HG03064 (cell line): ENCODE data around the gene DNAJB7.
"Not testable (repeated sequence)": the region's sequence is repeated elsewhere in the genome, so short reads cannot be mapped to it uniquely, and the experiment has no call there.

Experiments
- ATAC-seq: cut with Tn5 transposase; IDR thresholded peaks from one replicate; pipeline ENCODE4 v1.9.1; 2021; ENCODE audit warnings: low read depth; ENCODE audit not compliant: unreplicated experiment

Gene DNAJB7

DNA sequence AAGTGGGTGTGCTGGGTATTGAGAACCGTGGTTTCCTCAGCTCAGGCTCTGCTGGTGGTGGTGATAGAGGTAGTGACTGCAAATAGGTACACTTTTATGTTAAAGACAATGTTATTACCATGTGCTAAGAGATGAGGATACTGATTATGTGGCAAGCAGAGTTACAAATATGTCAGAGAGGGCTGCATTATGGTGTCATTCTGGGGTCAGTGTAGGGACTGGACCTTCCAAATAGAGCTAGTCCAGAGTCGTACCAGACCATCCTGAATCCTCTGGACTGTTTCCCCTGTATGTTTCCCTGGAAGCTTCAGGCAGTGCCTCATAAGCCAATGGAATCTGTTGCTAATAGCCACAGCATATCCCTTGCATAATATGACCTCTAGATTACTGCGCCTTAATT lies at the start of gene DNAJB7:
Gene DNAJB7 (minus strand): TSS at position 101 of the 400 bp plus-strand sequence. CDS start 119 bp downstream, outside the sequence.
- no peak for ATAC-seq

DNA sequence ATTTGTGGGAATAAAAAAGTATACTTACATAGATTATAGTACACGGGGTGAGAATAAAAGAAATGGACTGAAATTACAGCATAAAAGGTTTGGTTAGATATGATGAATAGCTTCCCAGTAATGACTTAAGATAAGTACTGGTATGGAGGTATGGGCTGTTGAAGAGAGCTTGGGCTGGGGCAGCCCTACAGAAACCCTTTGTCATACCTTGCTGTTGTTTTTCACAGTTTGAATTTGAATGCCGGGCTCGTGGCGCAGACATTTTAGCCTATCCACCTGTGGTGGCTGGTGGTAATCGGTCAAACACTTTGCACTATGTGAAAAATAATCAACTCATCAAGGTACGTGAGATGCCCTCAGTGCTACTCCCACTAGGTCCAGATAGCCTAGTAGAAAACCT lies 47.0 kb upstream of the DNAJB7 start:
- no peak for ATAC-seq

DNA sequence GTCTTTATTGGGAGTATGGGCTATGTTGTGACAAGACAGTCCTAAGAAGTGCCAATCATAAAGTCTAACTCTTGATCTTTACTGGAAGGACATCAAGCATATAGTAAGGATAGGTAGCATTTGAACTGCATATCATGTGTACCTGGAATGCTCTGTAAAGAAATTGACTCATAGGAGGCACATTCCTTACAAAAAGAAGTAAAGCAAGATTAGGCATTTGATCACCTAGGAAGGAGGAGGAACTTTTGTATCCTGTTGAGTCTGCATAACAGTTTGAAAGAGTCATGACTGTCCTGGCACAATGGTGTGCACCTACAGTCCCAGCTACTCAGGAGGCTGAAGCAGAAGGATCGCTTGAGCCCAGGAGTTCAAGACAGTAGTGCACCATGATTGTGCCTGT lies 42.2 kb upstream of the DNAJB7 start:
- ATAC-seq: no peak

DNA sequence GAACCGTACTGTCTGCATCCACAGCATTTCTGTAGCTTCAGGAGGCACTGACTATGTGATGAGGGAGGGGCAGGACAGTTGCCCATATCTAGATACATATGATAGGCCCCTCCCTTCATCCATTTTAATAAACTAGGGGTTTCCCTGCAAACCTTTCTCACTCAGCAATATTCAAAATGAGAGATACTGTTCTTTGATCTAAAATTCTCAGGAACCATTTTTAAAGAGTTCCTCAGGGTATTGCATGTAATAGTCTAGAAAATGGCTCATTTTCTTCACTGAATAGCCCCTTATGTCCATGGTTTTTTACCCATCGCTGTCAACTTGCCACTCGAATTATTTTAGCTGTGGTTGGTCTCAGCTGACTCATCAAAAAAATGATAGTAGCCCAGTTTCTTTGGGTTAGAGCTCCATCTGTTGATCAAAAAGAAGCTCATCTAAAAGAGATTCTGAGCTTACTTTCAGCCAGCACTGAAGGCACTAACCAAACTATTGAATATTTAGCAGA lies 37.0 kb upstream of the DNAJB7 start:
- ATAC-seq: no peak

DNA sequence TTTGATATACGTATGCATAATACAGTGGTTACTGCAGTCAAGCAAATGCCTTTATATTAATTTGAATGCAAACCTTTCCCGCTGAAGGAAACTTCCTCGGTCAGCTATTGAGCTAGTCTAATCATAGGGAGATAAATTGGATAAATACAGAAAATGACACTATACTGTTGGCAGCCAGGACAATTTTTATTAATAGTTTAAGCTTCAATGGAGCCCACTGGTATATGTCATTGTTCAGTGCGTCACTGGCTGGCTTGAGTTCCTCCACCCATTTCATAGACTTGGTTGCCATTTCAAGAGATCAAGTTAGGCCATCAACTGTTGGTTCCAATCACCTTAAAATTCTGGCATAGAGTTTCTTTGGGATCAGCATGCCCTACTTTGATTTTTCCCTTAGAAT lies 32.5 kb upstream of the DNAJB7 start:
- ATAC-seq: no peak

DNA sequence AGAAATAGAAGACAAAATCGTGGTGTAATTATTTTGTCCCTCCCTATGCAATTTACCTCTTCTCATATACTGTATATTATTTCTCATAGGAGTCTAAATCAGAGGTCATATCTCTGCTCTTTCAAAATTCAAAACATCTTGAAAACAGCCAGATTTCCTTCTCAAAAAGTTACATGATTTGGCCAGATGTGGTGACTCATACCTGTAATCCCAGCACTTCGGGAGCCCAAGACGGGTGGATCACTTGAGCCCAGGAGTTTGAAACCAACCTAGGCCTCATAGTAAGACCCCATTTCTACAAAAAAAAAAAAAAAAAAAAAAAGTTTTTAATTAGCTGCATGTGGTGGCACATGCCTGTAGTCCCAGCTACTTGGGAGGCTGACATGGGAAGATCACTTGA lies 29.0 kb upstream of the DNAJB7 start:
- ATAC-seq: no peak

DNA sequence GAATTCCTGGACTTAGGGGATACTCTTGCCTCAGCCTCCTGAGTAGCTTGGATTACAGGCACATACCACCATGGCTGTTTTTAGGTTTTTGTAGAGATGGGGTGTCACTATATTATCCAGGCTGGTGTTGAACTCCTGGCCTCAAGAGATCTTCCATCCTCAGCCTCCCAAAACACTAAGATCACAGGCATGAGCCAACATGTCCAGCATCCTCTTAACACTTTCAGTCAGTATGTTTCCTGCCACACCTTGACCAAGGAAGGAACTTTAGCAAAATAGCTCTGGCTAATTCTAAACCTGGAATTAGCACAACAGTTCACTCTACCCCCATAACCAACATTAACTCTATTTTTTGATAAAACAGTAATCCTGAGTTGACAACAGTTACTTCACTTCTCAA lies 27.2 kb upstream of the DNAJB7 start:
- no peak for ATAC-seq

DNA sequence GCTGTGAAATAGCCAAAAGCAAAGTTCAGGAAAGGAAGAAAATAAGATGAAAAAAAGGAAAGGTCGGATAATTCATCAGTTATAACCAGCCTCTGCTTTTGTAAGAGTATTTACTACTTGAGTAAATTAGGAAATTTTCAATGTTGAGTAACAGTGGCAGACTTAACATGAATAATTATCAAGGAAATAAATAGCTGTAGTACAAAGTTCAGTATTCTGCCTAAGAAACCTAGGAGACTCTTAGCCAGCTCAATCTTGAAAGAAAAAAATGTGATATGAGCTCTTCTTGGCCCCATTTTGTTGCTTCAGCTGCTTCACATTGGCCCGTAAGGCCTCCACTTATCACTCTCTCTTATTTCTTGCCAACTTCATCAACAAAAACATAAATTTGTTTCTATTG lies 17.0 kb upstream of the DNAJB7 start:
- ATAC-seq: no peak

DNA sequence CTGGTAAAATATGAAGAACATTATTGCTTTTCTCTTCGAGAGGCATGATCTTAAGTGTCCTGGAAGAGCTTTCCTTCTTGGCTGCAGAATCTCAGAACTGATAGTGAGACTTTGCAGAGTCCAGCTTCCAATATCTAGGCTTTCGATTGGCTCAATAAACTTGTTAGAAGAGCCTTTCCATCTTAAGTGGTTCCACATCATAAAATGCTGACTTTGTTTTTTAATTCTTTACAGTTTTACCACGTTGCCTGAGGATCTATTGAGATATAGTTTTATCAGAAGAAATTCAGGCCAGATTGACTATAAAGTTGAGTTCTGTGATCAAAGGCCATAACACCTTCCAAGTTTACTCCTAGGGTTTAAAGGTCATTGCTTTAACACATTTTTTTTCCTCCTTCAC lies 15.6 kb upstream of the DNAJB7 start:
- ATAC-seq: no peak

DNA sequence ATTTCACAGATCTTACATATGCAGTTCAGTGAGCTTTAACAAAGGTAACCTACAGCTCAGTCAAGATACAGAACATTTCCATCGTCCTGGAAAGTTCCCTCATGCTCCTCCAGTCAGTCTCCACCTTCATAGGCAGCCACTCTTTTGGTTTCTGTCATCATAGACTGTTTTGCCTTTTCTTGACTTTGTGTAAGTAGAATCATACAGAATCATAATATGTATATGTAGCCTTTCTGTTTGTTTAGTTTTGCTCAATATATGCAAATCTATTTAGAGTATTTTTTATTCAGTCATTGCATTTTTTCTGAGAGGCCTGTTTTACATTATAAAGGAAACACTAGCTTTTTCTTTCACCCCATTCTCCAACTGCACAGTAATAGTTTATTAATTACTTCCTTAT lies 15.0 kb upstream of the DNAJB7 start:
- ATAC-seq: no peak

DNA sequence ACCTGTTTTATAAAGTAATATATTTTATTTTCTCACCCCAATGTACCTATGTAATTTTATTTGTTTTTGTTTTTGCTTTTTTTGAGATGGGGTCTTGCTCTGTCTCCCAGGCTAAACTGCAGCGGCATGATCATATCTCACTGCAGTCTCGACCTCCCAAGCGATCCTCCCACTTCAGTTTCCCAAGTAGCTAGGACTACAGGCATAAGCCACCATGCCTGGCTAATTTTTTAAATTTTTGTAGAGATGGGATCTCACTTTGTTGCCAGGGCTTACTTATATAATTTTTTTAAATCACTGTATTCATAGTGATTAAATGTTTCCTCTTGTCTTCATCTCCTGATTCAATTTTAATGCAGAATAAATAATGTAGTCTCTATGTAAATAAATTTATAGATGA lies 13.2 kb upstream of the DNAJB7 start:
- ATAC-seq: no peak

DNA sequence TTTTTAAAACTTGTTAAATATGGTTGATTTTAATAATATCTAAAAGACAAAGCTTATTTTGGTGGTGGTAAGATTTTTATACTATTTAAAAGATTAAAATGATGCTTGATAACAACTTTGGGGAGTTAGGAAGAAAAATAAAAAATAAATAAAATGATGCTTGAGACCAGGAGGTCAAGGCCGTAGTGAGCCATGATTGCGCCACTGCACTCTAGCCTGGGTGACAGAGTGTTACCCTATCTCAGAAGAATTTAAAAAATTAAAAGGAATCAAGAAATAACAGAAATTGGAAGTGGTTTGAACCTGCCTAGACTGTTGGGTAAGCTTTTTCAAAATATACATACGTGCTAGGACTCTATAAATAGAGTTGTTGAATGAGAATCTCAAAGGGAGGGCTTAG lies 12.1 kb upstream of the DNAJB7 start:
- ATAC-seq: no peak

DNA sequence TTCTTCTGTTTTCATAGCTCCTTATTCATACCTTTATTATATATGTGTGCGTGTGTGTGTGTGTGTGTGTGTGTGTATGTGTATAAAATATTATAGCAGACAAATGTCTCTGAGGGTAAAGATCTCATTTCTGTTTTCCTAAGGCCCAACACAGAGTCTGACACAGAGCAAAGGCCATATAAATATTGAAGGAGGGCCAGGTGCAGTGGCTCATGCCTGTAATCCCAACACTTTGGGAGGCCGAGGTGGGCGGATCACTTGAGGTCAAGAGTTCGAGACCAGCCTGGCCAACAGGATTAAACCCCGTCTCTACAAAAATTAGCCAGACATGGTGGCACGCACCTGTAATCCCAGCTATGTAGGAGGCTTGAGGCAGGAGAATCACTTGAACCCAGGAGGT lies 6.5 kb upstream of the DNAJB7 start:
- ATAC-seq: not testable (repeated sequence)

DNA sequence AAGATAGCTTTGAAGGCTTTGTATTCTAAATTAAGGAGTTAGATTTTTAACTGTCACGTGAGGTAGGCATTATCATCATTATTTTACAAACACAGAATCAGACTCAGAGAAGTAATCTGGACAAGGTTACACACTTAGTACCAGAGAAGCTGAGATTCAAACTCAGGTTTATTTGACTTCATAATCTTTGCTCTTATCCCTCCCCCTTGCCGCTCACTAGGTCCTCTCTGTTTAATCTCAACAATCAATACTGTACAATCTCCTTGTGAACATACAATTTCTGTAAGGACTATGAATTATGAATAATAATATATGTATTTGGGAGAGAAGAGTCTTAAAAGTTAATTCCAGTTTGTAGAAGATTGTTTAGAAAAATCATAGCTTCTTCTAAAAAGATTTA lies 5.2 kb upstream of the DNAJB7 start:
- no peak for ATAC-seq

DNA sequence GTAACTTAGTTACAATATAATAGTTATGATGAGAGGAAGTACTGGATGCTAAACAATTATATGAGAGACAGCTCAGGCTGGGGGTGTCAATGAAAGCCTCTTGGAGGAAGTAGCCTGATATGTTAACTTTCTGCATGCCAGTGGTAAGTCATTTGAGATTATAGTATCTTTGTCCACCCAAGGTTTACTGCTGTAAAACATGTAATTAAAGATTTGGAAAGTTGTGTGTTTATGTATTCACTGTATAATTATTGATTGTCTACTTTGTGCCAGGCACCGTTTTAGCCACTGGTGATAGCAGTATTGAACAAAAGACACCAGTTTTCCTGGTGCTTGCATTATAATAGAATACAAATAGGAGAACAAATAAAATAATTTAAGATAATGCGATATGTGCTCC lies 624 bp upstream of the DNAJB7 start:
- ATAC-seq: no peak

DNA sequence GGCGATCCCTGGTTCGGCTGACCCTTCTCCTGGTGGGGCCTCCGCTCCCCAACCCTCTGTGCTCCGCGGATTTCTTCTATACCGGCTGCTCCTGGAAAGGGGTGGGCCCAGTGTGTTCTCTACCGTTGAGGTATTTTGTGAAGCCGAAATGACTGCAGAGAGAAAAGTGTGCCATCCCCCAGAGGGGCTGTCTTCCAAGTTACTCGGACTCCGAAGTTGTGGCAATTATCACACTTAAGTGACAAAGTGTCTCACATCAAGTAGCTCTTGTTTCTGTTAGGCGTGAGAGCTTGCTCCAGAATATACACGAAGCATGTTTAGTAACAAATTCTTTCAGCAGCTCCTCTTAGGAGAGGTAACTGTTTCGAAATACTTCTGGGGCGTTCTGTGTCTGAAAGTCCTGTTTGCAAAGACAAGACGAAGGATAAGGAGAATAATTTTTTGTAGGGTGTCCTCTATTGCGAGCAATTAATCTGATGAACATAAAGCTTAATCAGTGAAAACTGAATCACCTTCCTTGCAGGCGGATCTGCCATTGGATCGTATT lies 4.5 kb downstream of the DNAJB7 start:
- ATAC-seq: no peak

DNA sequence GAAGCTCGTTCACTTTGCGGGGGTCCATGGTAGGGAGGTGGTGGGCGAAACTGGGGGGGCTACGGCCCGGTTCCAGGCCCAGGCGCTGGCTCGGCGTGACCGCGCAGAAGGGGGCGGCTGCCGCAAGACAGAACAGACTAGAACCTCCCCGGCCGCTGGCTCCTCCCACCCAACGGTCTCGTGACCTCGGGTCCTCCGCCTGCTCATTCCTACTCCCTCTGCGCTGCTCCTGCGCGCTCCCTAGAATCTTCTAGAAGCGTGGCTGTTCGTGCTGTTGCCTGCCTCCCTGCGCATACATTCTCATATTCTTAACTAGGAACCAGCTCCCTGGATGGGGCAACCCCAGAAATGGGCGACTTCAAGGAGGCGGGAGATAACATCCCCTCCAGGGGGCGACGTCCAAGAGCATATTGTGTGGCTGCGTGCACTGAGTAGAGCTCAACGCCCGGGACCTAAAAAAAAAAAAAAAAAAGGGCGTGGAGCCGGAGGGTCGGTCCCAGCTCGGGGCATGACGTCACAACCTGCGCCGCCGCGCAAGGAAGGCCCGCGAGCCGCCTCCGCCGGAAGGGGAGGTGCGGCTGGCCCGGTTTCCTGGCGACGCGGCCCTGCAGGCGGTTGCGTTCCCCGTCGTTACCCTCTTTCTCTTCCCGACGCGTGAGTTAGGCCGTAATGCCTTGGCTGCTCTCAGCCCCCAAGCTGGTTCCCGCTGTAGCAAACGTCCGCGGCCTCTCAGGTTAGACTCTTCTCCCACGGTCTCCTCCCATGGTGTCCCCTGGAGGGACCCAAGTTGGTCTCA lies 5.2 kb downstream of the DNAJB7 start, which contains the start of the genes ST13 and XPNPEP3:
Gene ST13 (minus strand): TSS at position 127 of the 796 bp plus-strand sequence. CDS start 99 bp downstream, at position 28.
Gene XPNPEP3 (plus strand): TSS at position 636 of the 796 bp plus-strand sequence. CDS start 34 bp downstream, at position 670.
- peak; percentile 91 for ATAC-seq

DNA sequence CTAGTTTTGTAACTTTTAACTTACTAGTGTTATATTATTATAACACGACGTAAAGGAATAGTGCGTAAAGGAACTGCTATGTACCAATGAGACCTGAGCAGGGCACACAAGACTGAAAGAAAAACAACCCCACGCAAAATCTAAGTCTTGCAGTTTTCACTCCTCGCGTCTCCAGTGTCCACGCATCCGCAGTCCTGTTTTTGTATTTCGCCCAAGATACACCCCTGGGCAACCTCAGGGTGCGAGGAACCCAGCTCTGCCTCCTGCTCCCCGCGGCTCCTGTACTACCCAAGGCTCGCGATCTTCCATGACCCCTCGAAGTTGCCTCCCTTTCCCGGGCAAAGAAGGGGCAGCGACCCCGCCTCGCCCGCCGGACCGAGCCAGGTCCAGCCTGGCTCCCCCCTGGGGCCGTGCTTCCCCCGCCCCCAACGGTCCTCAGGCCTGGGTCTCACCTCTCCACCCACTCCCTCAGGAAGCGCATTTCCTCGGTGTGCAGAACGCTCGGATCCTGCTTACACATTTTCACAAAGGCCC lies 5.9 kb downstream of the DNAJB7 start:
- ATAC-seq: no peak

DNA sequence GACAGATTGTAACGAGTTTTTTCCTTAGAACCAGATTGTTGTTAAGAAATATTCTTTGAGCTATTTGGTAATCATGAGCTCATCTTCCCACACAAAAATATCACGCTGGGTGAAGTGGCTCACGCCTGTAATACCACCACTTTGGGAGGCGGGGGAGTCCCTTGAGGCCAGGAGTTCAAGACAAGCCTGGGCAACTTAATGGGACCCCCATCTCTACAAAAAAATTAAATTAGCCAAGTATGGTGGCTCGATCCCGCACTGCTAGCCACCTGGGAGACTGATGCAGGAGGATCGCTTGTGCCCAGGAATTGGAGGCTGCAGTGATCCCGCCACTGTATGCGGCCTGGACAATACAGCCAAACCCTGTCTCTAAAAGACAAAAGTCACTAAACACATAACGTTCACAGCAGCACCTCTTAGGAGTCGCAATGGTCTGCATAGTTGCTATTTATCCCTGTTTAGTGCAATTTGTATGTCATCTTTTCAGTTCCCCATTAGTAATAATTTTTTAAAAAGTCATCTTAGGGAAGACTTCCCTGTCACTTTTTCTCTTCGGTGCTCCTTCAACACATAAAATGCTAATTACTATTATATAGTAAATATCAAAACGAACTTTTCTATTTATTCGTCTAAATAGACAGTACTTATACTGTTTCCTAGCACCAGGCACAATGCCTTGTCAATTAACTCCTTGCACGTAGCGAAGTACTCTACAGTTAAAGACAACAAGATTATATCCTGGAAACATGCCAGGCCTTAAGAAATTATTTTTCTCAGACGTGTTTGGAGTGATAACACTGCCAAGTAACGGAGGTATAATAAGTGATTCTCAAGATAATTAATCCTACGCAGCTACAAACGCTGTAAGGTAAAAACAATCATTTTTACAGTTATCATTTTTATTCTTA lies 6.6 kb downstream of the DNAJB7 start:
- ATAC-seq: no peak

DNA sequence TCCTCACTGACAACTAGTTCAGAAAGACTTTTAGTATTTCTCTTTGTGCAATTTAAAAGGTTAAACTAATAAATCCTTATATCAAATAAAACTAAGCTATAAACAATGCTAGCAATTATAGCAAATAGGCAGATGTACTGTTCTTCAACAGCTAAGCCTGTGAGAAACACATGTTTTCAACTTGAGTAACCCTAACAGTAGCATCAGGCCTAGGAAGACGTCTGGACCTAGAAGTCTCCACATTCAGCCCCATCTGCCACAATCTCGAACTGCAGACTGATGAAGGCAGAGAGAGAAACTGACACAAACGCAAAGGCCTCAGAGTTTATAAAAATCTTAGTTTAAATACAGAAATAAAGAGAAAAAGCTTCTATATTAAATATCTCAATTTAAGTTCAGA lies 8.0 kb downstream of the DNAJB7 start:
- ATAC-seq: no peak

DNA sequence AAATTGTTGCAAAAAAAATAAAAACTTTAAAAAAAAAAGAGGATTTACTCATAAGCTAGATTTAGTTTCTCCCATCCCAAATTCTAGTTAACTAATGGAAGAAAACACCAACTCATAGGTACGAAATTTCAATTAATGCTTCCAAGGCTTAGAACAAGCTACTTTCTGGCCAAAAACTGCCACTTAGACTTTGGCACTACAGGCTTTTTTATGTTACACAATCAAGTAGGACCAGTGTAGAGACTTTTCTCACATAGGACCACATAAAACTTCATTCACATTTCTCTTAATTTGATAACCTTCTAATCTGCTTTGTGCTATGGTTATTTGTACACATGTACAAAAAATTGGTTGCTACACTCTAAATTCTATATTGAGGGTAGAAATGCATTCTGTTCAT lies 8.6 kb downstream of the DNAJB7 start:
- ATAC-seq: no peak
